ENCODE measurements around the gene CFAP97D2.

The CFAP97D2 gene

DNA sequence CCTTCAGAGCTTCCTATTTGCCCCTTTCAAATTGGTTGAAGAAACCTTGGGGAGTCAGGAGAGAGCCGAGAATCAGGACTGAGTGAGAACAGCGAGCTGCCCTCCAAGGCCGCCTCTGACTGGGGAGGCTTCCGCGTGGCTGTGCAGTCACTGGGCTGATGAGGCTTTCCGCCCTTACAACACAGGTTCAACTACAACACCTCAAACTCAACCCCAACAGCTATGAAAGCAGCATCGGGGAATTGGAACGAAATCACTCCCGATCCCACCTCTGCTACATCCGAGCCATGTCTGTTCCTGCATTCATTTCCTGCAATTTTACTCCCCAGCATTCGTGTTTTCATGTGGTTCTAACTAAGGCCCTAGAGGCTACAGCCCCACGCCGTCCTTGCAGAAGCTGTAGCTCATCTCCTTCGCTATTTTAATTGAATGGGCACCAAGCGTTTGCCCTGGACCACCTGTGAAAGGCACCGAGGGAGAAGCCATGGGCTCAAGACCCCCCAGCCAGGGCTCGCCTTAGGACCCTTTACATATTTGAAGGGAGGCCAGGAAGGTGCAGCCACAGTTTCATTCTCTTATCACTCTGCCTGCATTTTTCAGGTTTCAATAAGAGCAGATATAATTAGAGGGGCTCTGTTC, 34.3 kb upstream of the CFAP97D2 start:
- H3K4me3 ChIP-seq (ENCODE audit: control insufficient read depth, low read depth, low read length), result no peak overlapping the region

DNA sequence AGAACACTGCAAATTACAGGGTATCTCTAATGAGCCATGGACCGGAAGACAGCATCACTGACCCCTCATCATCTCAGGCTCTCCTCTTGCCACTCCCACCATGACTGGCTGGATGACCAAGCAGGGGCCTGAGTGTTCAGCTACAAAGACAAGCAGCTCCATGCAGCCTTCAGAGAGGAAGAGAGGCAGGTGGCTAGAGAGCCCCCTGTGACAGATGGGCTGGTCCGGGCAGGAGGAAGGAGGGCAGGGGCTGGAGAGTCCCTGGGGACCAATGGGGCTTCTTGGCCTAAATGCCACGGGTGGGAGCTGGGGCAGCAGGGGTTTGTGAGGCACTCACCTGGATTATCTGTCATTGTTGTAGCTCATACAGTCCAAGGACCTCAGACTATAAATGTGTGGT, 33.8 kb upstream of the CFAP97D2 start:
- H3K4me3 ChIP-seq (ENCODE audit: control insufficient read depth, low read depth, low read length), result no peak overlapping the region
- TF ChIP-seq, protein P1, sequence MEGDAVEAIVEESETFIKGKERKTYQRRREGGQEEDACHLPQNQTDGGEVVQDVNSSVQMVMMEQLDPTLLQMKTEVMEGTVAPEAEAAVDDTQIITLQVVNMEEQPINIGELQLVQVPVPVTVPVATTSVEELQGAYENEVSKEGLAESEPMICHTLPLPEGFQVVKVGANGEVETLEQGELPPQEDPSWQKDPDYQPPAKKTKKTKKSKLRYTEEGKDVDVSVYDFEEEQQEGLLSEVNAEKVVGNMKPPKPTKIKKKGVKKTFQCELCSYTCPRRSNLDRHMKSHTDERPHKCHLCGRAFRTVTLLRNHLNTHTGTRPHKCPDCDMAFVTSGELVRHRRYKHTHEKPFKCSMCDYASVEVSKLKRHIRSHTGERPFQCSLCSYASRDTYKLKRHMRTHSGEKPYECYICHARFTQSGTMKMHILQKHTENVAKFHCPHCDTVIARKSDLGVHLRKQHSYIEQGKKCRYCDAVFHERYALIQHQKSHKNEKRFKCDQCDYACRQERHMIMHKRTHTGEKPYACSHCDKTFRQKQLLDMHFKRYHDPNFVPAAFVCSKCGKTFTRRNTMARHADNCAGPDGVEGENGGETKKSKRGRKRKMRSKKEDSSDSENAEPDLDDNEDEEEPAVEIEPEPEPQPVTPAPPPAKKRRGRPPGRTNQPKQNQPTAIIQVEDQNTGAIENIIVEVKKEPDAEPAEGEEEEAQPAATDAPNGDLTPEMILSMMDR (IDR thresholded peaks at IDR 0.05; ENCODE audit: control insufficient read depth, insufficient read depth, low read depth, low read length, missing control alignments), result no peak
- no peak for DNase-seq (ENCODE audit: low read depth)

More for the DNA sequence above, 34.3 kb upstream of the CFAP97D2 start:
- DNase-seq (ENCODE audit: low read depth), result no peak
- TF ChIP-seq, protein P1 (IDR thresholded peaks at IDR 0.05; ENCODE audit: control insufficient read depth, insufficient read depth, low read depth, low read length, missing control alignments), result no peak

DNA sequence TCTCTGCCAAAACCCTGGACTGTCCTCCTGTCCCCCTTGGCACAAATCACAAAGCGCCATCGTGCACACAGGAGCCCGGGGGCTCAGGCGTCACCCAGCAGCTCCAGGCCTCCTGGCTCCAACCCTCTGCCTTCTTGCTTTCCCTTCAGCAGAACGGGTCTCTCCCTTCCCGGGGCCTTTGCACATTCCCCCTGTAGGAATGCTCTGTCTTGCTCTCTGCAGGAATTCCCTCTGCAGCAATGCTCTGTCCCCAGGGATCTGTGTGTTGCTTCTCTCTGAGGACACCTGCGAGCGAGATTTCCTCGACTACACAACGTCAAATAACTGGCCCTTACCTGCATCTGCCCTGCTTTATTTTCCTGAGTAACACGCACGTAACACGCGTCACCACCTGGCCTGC, 33.3 kb upstream of the CFAP97D2 start:
- no peak overlapping the region for H3K4me3 ChIP-seq (ENCODE audit: control insufficient read depth, low read depth, low read length)
- TF ChIP-seq, protein P1 (IDR thresholded peaks at IDR 0.05; ENCODE audit: control insufficient read depth, insufficient read depth, low read depth, low read length, missing control alignments), result no peak
- no peak for DNase-seq (ENCODE audit: low read depth)

DNA sequence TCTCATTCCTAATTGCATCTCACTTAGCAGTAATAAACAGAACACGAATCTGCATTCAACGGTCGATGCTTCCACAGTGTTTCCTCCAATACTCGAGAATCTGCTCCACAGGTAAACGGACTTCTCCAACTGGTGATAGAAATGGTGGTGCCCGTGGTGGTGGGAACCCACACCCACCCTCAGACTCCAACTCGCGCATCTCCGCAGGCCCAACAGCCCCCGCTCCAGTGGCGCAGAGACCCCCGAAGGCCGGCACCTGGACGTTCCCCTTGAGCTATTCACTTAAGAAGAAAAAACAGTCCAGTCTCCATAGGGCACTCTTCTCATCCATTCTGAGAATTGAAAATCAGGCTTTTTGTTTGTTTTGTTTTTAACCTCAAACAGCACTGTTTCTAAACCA, 32.9 kb upstream of the CFAP97D2 start:
- no peak for DNase-seq (ENCODE audit: low read depth)
- TF ChIP-seq, protein P1 (IDR thresholded peaks at IDR 0.05; ENCODE audit: control insufficient read depth, insufficient read depth, low read depth, low read length, missing control alignments), result no peak
- no peak overlapping the region for H3K4me3 ChIP-seq (ENCODE audit: control insufficient read depth, low read depth, low read length)

DNA sequence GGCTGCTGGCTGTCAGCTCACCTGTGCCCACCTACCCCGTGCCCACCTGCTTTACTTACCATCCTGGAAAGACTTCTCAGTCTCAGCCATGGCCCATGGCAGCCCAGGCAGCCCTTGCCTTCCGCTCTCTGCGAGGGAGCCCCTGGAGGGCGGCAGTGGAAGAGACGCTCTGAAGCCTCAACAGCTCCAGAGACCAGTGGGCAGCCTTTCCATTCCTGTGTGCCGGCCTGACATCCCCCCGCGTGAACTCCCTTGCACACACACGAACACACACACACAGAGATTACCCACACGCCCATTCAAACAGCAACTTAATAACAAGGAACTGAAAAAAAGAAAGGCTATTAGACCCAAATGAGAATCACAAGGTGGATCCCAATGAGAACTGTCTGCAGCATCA, 32.4 kb upstream of the CFAP97D2 start:
- DNase-seq (ENCODE audit: low read depth), result no peak
- no peak overlapping the region for H3K4me3 ChIP-seq (ENCODE audit: control insufficient read depth, low read depth, low read length)
- TF ChIP-seq, protein P1 (IDR thresholded peaks at IDR 0.05; ENCODE audit: control insufficient read depth, insufficient read depth, low read depth, low read length, missing control alignments), result peak; percentile 29

DNA sequence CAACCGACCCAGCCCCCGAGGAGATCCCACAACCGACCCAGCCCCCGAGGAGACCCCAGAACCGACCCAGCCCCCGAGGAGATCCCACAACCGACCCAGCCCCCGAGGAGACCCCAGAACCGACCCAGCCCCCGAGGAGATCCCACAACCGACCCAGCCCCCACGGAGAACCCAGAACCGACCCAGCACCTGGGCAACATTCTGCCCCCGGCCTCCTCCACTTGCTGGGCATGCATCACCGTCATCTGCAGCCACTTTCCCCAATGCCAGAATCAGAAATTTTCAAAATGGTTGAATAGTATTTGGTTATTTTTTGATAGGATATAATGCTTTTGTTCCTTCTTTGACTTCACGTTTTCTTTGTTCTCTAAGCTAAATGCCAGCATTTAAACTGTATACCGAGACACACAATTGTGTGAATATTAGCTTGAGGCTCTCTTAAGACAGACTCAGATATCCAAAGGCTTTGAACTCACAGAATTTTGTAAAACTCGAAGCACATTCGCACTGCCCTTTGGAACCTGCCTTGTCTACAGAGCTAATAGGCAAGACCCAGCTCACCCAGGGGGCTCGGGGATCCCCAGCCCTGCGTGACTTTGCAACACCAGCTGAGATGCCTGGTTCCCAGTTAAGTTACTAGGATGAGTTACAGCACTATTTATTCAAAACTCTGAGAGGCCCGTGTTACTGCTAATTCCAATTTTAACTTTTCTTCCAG, 31.1 kb upstream of the CFAP97D2 start:
- DNase-seq (ENCODE audit: low read depth), result no peak
- TF ChIP-seq, protein P1 (IDR thresholded peaks at IDR 0.05; ENCODE audit: control insufficient read depth, insufficient read depth, low read depth, low read length, missing control alignments), result no peak
- H3K4me3 ChIP-seq (ENCODE audit: control insufficient read depth, low read depth, low read length), result no peak overlapping the region
